COLO668 (cell line): ENCODE measurements around the gene SDHAF2.
"Not testable (repeated sequence)": the region's sequence is repeated elsewhere in the genome, so short reads cannot be mapped to it uniquely, and the experiment has no call there.

Source experiments
- DNase-seq: peaks from one replicate; lab custom pipeline; 2025; ENCODE audit not compliant: unreplicated experiment; lab: John Stamatoyannopoulos, UW

The SDHAF2 gene

DNA sequence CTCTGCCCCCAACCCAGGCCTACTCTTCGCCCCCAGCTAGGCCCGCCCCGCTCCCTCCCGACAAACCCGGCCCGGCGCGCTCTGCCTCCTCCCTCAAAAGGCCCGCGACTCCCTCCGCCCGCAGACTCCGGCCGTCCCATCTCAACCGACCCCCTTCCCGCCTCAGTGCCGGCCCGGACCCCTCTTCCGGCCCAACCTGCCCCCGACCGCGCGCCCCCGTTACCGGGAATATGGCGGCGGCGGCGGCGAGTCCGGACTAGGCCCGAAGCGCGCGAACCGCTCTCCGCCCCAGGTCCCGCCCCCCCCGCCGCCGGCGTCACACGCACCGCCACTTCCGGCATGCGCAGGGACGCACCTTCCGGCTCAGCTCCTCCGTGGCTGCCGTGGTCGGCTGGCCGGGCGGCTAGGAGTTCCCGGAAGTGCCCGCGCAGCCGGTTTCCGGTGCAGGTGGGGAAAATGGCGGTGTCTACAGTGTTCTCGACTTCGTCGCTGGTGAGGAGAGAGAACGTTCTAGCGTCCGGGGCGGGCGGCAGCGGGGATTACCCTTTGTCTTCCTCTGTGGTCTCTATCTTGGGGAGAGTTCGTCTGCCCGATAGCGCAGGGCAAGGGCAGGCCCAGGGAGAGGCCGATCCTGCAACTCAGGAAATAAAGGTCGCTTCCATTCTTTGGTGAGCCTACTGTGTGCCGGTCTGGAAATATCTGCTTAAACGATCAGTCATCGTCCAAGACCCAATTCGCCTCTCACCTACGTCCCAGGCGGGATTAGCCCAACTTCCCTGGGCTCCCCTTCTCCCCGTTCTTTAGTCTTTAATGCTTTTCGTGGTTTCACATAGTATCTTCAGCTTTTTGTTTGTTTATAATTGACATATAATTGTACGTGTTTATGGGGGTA, at the start of gene SDHAF2, which contains the start of gene CPSF7:
TSS of gene SDHAF2 (plus strand) at position 434 of the 892 bp plus-strand sequence. CDS start at position 457, 23 bp downstream.
TSS of gene CPSF7 (minus strand) at position 285 of the 892 bp plus-strand sequence. CDS start 740 bp downstream, outside the sequence.
- DNase-seq: peak; percentile 98

- DNase-seq: no peak
These were observed 49.0 kb upstream of the SDHAF2 start for GRCh38 chr11:61380884-61381283.

GRCh38 chr11:61383859-61384258, 46.1 kb upstream of the SDHAF2 start:
- DNase-seq: not testable (repeated sequence)

DNA sequence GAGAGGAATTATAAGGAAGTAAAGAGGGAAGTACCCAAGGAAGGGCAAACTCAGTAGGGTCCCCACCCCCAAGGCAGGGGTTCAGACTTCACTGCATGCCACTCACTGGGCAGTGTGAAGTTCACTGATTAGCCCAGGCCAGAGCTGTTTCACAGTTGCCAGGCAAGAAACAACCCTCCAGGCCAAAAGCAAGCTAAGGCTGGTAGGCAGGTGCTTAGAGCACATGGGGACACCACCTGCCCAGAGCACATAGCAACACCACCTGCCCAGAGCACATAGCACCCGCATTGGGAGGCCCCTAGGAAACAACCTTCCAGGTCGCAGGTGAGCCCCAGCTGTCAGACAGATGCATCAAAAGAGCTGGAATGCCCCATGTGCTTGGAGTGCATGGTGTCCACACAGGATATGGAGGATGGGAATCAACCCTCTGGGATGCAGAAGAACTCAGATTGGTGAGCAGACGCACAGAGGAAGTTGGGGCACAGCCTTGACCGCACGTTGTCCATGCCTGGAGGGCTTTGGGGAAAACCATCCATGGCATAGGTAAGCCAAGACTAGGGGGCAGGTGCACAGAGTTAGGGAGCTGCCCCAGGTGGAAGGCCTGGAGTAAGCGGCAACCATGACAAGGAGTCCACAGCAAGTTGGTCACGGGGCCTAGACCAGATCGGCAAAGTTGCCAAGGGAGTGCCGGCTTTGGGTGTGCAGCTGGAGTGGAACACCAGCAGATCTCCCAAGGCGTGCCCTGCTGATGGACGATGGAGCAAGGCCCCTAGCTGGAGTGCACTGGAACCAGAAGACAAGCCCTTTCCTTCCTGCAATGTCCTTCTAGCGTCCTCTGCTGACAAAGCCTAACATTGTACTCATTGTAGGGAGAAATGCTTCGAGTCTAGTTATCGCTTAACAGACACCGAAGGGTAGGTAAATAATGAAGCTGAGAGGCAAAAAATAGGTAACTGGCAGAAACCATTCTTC, 45.4 kb upstream of the SDHAF2 start:
- DNase-seq: peak; percentile 84

- DNase-seq: no peak
These were observed 39.8 kb upstream of the SDHAF2 start for GRCh38 chr11:61390161-61390560.

DNA sequence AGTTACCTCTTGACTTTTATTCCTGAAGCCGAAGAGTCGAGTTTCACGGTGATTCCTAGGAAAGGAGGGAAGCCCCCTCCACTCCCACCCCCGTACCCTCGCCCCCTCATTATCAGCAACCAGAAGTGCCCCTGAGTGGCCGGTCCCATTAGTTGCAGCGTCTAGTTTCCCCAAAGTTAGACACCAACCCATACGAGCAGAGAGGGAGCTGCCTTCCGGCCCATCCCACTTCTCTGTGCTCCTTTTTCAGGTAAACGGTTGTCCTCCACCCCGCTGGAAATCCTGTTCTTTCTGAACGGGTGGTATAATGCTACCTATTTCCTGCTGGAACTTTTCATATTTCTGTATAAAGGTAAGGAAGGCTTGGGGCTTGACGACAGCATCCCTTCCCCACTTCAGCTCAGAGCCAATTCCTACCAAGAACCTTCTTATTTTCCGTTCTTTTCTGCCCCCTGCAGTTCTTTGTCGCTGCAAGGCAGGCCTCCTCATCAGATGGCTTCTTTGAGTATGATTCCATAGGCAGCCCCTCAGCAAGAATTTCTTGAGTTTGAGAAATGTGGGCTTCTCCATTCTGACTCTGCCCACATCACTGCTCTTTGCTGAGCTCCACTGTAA, 36.8 kb upstream of the SDHAF2 start:
- DNase-seq: no peak

DNA sequence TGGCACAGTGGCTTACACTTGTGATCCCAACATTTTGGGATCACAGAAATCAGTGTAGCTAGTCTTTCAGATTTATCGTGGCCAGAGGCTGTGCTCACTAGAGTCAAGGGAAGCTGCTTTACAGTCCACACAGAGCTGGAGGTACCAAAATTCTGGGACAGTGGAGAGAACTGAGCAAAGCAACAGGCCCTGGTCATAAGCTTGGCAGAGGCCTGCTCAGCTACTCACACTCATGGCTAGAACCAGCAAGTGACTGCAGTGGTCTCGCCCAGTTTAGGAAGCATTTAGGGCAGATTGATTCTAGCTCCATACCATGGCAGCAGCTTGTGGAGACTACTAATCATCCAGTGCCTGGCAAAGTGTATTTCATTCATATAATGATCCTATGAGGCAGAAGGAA, 28.8 kb upstream of the SDHAF2 start:
- no peak for DNase-seq

- no peak for DNase-seq
These were observed 28.4 kb upstream of the SDHAF2 start for GRCh38 chr11:61401573-61401972.

GRCh38 chr11:61403658-61404057, 26.3 kb upstream of the SDHAF2 start:
- no peak for DNase-seq

GRCh38 chr11:61404103-61404502, 25.8 kb upstream of the SDHAF2 start:
- DNase-seq: no peak

DNA sequence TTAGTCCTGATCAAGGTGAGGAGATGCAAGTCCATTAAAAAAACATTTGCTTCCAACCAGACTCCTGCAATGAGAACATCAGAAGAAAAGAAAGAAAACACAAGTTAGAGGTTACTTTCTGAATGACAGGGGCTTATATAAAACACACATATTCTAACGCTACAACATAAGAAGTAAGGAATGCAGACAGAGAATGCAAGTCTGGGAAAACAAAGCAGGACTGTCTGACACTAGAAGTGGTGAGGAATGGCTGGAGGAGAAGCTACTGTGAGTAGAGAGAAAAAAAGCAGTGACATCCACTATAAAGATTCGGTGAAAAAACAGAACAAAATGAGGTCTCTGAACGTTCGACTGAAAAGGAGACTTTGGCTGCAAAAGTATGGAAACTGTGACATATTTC, 25.3 kb upstream of the SDHAF2 start:
- no peak for DNase-seq

- no peak for DNase-seq
These were observed 23.9 kb upstream of the SDHAF2 start for GRCh38 chr11:61406067-61406466.

GRCh38 chr11:61406991-61407728, 22.8 kb upstream of the SDHAF2 start:
- DNase-seq: no peak

DNA sequence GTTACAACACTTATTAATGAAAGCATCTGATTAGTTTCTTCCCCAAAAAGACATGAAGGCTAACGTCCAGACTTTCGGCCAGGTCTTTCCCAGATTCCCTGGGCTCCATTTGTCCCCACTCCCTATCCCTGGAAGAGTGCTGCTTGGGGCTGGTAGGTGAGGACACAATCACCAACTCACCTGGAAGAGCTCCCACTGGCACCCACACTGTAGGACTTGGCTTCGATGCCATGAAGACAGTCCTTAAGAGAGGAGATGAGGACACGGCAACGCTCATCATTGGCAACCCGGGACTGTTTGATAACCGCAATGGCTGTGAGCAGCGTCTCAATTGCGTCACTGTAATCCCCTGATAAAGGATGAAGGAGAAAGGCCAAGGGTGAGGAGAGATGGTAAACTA, 18.3 kb upstream of the SDHAF2 start:
- no peak for DNase-seq

GRCh38 chr11:61413496-61413895, 16.4 kb upstream of the SDHAF2 start:
- no peak for DNase-seq

GRCh38 chr11:61414547-61414946, 15.4 kb upstream of the SDHAF2 start:
- no peak for DNase-seq

- no peak for DNase-seq
These were observed 14.5 kb upstream of the SDHAF2 start for GRCh38 chr11:61415381-61415780.

- no peak for DNase-seq
These were observed 13.0 kb upstream of the SDHAF2 start for GRCh38 chr11:61416941-61417340.

- no peak for DNase-seq
These were observed 12.3 kb upstream of the SDHAF2 start for GRCh38 chr11:61417670-61418069.

- DNase-seq: no peak
These were observed 11.8 kb upstream of the SDHAF2 start for GRCh38 chr11:61418136-61418535.
